Peyer's patch (tissue), 4 donors: ENCODE results near the gene DOC2A. TPM values are rescaled to one million over a fixed set of nuclear protein-coding genes. Genes with fewer than 3 reads are reported as not detected.
A peak's percentile ranks its signal among the peaks of the same experiment; 100 is the strongest.

ENCODE experiments used
- DNase-seq, 3 donors: peaks; one replicate each; pipeline ENCODE4 v3.0.0-alpha.2; 2017 to 2019
- H3K27ac ChIP-seq, 4 donors: fragments of 200-600 bp; sonication (generic); one replicate each; pipeline ENCODE4 v1.5.1; 2016 to 2019
- H3K27me3 ChIP-seq, 2 donors: fragments of 200-600 bp; sonication (generic); one replicate each; pipeline ENCODE4 v1.5.1; 2019
- H3K36me3 ChIP-seq, 3 donors: fragments of 200-600 bp; sonication (generic); one replicate each; pipeline ENCODE4 v1.5.1; 2016 to 2019
- H3K4me1 ChIP-seq, 4 donors: fragments of 200-600 bp; sonication (generic); one replicate each; pipeline ENCODE4 v1.5.1; 2016 to 2019
- H3K4me3 ChIP-seq, 4 donors: fragments of 200-600 bp; sonication (generic); 1 replicate in 3 of 4; 2 replicates in 1 of 4; pipeline ENCODE4 v1.5.1; 2016 to 2019; ENCODE audit warnings: mild to moderate bottlenecking in 1 of 4
- H3K9me3 ChIP-seq, 4 donors: fragments of 200-600 bp; sonication (generic); one replicate each; pipeline ENCODE4 v1.5.1; 2016 to 2019; ENCODE audit warnings: mild to moderate bottlenecking in 1 of 4
- POLR2A ChIP-seq, 2 donors: fragments of 450-650 bp; IDR thresholded peaks; one replicate each; pipeline ENCODE4 v1.5.1; 2017; ENCODE audit warnings: antibody characterized with exemption in 2 of 2, mild to moderate bottlenecking in 2 of 2, moderate library complexity in 2 of 2
- total RNA-seq, 4 donors: library from RNA; depleted of rRNA; stranded (reverse); fragments of >200 nt; gene quantifications; one replicate each; pipeline ENCODE4 v1.1.0, GENCODE V29; 2016
- TF ChIP-seq, protein P1 (sequence below), 6 experiments: fragments of 450-650 bp in 4 of 6; fragments of 200-600 bp in 2 of 6; sonication (generic) in 1 of 6; IDR thresholded peaks; one replicate each; pipeline ENCODE4 v1.5.1; 2017 to 2019; ENCODE audit warnings: antibody characterized with exemption in 6 of 6, mild to moderate bottlenecking in 3 of 6, moderate library complexity in 1 of 6

Gene DOC2A
- total RNA-seq, 4 donors from 2014 or later: 2.5 to 4.9 (median 2.9) TPM; not detected in 1

DNA sequence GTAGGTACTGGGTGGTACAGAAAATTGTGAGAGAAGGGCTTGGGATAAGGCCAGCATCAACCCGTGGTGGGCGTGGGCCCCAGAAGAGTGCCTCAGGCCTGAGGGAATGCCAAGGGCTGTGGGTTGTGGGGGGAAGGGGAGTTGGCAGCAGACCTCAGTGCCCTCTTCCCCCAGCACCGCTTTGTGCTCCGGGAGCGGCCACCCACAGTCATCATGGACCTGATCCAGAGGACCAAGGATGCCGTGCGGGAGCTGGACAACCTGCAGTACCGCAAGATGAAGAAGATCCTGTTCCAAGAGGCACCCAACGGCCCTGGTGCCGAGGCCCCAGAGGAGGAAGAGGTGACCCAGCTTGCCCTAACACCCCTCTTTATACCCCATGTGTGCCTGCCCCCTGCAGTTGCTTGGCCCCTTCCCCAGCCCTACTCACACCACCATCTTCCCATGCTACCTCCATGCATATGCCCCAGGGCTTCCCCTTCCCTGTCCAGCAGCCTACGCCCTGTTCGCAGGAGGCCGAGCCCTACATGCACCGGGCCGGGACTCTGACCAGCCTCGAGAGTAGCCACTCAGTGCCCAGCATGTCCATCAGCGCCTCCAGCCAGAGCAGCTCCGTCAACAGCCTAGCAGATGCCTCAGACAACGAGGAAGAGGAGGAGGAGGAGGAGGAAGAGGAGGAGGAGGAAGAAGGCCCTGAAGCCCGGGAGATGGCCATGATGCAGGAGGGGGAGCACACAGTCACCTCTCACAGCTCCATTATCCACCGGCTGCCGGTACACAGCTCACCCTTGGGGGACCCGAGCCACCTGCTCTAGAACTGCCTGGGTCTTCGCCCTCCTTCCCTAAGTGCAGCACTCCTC lies 28.0 kb downstream of the DOC2A start:
- no peaks in the 10 kb centered on the region for H3K4me1 ChIP-seq
- no peak for TF ChIP-seq POLR2A (IDR thresholded peaks at IDR 0.05)
- TF ChIP-seq, protein P1, sequence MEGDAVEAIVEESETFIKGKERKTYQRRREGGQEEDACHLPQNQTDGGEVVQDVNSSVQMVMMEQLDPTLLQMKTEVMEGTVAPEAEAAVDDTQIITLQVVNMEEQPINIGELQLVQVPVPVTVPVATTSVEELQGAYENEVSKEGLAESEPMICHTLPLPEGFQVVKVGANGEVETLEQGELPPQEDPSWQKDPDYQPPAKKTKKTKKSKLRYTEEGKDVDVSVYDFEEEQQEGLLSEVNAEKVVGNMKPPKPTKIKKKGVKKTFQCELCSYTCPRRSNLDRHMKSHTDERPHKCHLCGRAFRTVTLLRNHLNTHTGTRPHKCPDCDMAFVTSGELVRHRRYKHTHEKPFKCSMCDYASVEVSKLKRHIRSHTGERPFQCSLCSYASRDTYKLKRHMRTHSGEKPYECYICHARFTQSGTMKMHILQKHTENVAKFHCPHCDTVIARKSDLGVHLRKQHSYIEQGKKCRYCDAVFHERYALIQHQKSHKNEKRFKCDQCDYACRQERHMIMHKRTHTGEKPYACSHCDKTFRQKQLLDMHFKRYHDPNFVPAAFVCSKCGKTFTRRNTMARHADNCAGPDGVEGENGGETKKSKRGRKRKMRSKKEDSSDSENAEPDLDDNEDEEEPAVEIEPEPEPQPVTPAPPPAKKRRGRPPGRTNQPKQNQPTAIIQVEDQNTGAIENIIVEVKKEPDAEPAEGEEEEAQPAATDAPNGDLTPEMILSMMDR (IDR thresholded peaks at IDR 0.05): no peak
- H3K27me3 ChIP-seq: no peaks in the 10 kb centered on the region
- no peak overlapping the region for H3K4me3 ChIP-seq
- DNase-seq: peak in 1 of 3 donors; percentile 30
- no peak overlapping the region for H3K27ac ChIP-seq
- H3K9me3 ChIP-seq: no peaks in the 10 kb centered on the region
- peaks cover 0 to 100% (median 0%) of the 10 kb centered on the region in 3 donors for H3K36me3 ChIP-seq

DNA sequence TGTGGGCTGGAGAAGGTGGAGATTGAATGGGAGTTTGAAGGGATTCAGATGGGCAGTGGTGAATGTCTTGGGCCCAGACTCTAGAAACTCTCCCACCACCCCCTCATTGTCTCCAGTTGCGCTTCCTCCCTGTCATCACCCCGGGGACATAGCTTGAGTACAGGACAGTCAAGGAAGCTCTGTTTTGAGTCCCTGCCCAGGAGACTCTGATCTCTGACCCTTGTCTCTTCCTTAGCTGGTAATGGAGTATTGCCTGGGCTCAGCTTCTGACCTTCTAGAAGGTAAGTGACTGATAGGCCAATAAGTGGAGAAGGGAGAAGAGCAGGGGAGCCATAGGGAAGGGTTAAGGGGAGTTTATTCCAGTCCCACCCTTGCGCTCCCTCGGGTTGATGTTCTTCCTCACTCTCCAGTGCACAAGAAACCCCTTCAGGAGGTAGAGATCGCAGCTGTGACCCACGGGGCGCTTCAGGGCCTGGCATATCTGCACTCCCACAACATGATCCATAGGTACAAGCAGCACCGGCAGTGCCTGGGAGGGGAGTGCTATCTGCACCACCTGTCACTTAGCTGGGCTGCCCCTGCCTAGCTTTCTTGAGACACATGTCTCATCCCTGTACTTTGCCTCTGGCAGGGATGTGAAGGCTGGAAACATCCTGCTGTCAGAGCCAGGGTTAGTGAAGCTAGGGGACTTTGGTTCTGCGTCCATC lies 32.1 kb downstream of the DOC2A start:
- Histone ChIP-seq H3K9me3 (no peaks in the 10 kb centered on the region), H3K27me3 (no peaks in the 10 kb centered on the region), H3K27ac (peak overlapping the region in 3 of 4 donors; percentile 2 to 63 (median 62)), H3K4me1 (peaks cover 0 to 32% (median 12%) of the 10 kb centered on the region in 4 donors), H3K4me3 (no peak overlapping the region), H3K36me3 (peaks cover 0 to 62% (median 0%) of the 10 kb centered on the region in 3 donors)
- TF ChIP-seq, protein P1 (IDR thresholded peaks at IDR 0.05): no peak
- no peak for TF ChIP-seq POLR2A (IDR thresholded peaks at IDR 0.05)
- DNase-seq: peak in 1 of 3 donors; percentile 62

DNA sequence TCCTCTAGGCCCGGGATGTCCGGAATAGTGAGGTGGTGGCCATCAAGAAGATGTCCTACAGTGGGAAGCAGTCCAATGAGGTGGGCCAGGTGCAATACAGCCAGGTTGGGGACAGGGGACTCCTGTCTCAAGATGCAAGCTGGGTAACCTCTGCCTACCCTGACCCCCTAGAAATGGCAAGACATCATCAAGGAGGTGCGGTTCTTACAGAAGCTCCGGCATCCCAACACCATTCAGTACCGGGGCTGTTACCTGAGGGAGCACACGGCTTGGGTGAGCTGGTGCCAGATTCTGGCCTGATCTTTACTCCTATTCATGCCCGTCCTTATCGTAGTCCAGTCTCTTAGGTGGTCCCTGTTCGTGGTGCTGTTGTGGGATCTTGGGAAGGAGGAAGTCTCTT lies 32.7 kb downstream of the DOC2A start:
- H3K27me3 ChIP-seq: no peaks in the 10 kb centered on the region
- peaks cover 0 to 35% (median 12%) of the 10 kb centered on the region in 4 donors for H3K4me1 ChIP-seq
- H3K4me3 ChIP-seq: no peak overlapping the region
- no peak for DNase-seq
- H3K9me3 ChIP-seq: no peaks in the 10 kb centered on the region
- peak overlapping the region in 3 of 4 donors; percentile 2 to 63 (median 62) for H3K27ac ChIP-seq
- TF ChIP-seq POLR2A (IDR thresholded peaks at IDR 0.05): no peak
- TF ChIP-seq, protein P1 (IDR thresholded peaks at IDR 0.05): no peak
- H3K36me3 ChIP-seq: peaks cover 0 to 56% (median 0%) of the 10 kb centered on the region in 3 donors

DNA sequence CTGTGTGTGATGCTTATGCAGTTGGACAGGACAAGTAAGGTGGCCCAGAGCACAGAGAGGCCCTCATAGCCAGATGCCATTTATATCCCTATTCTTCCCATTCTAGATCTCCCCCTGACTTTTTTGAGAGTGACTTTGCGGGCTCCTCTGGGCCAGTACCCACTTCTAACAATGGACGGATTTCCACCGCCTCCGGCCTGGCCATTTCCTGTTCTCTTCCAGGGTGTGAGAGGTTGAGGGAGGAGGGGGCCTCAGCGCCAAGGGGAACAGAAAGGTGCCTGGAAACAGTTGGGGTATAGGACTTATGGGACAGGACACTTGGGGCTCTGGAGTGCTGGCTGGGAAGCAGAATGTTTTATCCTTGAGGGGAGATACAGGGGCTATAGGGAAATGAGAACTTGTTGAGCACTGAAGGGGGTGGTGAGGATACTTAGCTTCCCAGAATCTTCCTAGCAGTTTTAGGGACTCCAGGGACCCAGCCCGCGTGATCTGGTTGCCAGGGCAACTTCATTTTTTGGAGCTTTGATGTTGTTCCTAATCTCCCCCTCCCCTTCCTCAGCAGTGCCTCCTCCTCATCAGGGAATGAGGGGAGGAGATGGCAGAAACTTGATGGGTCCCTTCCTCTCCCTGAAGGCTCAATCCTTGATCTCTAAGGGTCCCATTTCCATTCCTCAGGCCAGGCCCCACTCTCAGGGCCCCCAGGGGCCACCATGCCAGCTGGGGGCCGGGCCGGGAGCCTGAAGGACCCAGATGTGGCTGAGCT lies 33.6 kb downstream of the DOC2A start:
- peaks cover 0 to 47% (median 0%) of the 10 kb centered on the region in 3 donors for H3K36me3 ChIP-seq
- no peaks in the 10 kb centered on the region for H3K9me3 ChIP-seq
- TF ChIP-seq POLR2A (IDR thresholded peaks at IDR 0.05): no peak
- TF ChIP-seq, protein P1 (IDR thresholded peaks at IDR 0.05): no peak
- peak overlapping the region in 2 of 4 donors; percentile 62 to 63 for H3K27ac ChIP-seq
- peaks cover 0 to 38% (median 12%) of the 10 kb centered on the region in 4 donors for H3K4me1 ChIP-seq
- no peaks in the 10 kb centered on the region for H3K27me3 ChIP-seq
- no peak for DNase-seq
- H3K4me3 ChIP-seq: peak overlapping the region in 1 of 4 donors; percentile 88
